ENCODE data around the gene EIF4G3.

GRCh38 chr1:20834192-20834591 lies 342.5 kb downstream of the EIF4G3 start:
- TF ChIP-seq, protein P1, sequence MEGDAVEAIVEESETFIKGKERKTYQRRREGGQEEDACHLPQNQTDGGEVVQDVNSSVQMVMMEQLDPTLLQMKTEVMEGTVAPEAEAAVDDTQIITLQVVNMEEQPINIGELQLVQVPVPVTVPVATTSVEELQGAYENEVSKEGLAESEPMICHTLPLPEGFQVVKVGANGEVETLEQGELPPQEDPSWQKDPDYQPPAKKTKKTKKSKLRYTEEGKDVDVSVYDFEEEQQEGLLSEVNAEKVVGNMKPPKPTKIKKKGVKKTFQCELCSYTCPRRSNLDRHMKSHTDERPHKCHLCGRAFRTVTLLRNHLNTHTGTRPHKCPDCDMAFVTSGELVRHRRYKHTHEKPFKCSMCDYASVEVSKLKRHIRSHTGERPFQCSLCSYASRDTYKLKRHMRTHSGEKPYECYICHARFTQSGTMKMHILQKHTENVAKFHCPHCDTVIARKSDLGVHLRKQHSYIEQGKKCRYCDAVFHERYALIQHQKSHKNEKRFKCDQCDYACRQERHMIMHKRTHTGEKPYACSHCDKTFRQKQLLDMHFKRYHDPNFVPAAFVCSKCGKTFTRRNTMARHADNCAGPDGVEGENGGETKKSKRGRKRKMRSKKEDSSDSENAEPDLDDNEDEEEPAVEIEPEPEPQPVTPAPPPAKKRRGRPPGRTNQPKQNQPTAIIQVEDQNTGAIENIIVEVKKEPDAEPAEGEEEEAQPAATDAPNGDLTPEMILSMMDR (optimal IDR thresholded peaks at IDR 0.05 in 1 of 3, IDR thresholded peaks at IDR 0.05 in 1 of 3, conservative IDR thresholded peaks at IDR 0.05 in 1 of 3; ENCODE audit: extremely low read depth in 1 of 3, insufficient read depth in 2 of 3, low read length in 3 of 3): no peak
- no peak for TF ChIP-seq EZH2 (IDR thresholded peaks at IDR 0.05; ENCODE audit: low read length)
